Stimulated activated CD8-positive, alpha-beta memory T cell treated with anti-CD3 and anti-CD28 coated beads, Interleukin-15, amount 100 ng/mL, for 24 hours (primary cell): ENCODE results near the gene ANKRD42.
A peak's percentile ranks its signal among the peaks of the same experiment; 100 is the strongest.
"Not testable (repeated sequence)": the region's sequence is repeated elsewhere in the genome, so short reads cannot be mapped to it uniquely, and the experiment has no call there.

ENCODE experiments used
- DNase-seq: peaks from one replicate; pipeline ENCODE4 v3.0.0-alpha.2; 2020; ENCODE audit warnings: low read depth

ANKRD42 gene

DNA sequence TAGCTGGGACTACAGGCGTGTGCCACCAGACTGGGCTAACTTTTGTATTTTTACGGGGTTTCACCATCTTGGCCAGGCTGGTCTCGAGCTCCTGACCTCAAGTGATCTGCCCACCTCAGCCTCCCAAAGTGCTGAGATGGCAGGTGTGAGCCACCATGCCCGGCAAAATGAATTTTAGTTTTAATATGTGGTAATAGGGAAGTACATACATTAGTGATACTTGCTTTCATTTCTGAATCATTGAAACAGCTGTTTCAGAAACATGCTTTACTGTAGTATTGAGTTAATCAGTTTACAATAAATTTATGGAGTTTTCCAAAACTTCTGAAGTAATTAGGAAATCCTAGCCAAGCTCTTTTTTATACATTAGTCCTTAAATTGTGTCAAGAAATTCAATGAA, 21.0 kb upstream of the ANKRD42 start:
- DNase-seq: no peak

DNA sequence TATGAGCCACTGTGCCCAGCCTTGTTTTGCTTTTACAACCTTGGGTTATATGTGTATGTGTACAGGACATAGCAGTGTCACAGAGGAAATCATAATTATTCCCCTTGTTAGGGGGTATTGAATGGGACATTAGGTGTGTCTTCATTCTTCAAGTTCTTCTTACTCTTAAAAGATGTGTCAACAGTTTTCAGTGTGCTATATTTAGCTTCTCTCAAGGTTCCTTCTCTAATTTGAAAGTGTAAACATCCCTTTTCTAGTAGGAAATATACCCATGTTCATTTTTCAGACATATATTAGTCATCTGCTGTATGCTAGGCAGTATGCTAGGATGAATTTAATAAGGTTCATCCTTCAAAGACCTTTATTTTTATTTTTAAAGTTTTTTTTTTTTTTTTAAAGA, 19.5 kb upstream of the ANKRD42 start:
- no peak for DNase-seq

DNA sequence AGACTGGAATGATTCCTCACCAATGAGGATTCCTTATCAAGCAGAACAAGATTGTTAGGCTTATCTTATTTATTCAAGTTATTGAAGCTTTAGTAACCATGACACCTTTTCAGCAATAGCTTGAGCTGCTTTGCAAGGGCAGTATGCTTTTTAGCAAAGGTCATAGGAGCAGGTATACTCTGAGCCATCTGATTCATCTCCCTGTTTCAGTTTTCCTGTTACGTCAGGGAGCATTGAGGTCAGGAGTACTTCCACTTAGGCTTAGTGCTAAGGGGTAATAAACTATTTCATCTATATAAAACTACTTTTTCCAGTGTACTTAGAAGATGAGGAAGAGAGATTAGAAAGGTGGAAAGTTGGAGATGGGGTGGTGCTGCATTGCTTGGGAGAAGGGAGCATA, 17.7 kb upstream of the ANKRD42 start:
- no peak for DNase-seq

DNA sequence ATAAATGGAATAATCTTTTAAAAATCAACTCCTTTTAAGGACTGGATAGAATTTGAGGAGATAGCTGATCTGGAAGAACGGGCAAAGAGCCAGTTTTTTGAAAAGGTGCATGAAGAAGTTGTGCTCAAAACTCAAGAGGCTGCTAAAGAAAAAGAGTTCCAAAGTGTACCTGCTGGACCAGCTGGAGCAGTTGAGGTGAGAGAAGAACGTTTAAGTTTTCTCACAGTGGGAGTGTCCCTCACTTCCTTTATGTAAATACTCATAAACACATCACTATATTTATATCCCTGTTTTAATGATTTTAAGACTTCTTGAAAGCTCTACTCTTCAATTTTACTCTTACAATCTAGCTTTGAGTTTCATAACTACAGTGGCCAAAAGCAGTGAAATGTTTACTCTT, 11.7 kb upstream of the ANKRD42 start:
- DNase-seq: no peak

DNA sequence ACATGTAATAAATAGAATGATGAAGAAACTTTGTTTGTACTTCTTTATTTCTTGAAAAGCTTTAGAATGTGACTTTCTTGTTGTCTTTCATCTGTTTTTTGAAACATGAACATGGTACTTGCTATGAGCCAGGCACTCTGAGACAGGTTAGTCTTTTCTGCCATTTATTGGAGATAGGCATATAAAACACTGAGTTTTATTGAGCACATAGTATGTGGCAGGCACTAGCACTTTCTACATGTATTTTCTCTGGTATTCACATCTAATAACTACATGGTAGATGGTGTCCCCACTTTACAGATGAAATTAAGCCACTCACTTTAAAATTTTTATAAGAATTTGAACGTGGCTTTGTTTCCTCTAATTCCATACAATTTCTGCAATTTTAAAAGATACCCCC, 7.7 kb upstream of the ANKRD42 start:
- DNase-seq: no peak

DNA sequence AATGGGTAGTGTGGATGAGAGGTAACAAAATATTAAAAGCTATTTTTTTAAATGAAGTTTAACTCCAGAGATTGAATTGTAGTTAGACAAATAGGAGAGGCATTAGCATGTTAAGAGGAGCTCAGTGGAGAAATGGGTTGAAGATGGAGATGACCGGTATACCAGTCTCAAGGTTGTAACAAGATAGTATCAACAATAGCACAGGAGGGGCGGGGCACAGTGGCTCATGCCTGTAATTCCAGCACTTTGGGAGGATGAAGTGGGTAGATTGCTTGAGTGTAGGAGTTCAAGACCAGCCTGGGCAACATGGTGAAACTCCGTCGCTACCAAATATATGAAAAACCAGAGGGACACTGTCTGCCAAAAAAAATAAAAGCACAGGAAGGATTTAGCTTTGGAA, 6.0 kb upstream of the ANKRD42 start:
- DNase-seq: no peak

DNA sequence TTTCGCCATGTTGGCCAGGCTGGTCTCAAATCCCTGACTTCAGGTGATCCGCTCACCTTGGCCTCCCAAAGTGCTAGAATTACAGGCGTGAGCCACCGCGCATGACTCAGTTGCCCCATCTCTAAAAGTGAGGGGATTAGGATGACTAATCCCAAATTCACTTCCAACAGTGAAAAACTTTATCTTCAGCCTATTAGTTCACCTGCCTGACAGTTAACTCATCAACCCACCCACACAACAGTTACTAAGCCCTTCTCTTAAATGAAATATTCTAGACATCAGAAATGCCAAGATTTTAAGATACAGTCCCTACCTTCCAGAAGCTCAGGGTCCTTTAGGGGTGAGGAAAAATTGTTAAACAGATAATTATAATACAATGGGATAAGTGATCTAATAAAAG, 2.0 kb upstream of the ANKRD42 start:
- DNase-seq: no peak

DNA sequence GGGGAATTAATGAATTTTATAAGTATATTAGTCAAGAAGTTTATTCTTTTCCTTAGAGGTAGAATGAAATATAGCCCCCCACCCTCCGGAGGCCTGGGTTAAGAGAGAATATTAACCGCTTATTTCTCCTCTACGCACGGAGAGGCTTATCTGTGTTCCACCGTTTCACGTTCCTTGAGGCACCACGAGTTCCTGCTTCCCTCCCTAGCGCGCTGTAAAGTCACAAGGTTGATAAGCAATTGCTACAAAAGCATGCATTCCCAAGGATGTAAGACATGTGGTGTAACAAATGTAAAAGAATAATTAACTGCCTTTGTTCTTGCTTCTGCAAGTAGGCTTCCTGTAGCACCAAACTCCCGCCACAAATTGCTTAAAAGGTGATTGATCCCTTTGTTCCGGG, 1.5 kb upstream of the ANKRD42 start:
- DNase-seq: no peak

DNA sequence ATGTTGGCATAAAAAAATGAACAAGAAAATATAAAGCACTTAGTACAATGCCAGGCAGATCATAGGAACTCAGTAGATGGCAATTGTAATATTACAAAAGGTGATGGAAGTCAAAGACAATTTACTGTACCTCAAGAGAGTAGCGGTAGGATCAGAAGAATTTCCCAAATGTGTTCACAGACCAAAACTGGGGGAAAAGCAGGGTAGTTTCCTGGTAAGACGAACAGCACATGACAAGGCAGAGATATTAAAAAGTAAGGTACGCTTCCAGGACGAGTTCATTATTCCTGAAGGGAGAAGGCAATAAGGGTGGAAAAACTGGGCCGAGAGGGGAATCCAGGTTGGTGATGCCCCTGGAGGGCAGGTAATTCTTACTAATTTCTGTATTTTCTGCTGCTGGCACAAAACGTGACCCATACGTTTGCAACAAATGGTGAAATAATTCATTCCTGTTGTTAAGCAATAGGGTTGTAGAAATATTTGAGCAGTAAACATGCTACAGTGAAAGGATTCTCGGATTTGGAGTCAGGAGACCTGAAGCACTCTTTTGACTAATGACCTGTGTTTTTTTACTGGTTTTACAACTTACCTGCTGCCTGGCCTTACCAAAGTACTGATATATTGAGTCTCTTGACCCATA, 786 bp upstream of the ANKRD42 start:
- no peak for DNase-seq

DNA sequence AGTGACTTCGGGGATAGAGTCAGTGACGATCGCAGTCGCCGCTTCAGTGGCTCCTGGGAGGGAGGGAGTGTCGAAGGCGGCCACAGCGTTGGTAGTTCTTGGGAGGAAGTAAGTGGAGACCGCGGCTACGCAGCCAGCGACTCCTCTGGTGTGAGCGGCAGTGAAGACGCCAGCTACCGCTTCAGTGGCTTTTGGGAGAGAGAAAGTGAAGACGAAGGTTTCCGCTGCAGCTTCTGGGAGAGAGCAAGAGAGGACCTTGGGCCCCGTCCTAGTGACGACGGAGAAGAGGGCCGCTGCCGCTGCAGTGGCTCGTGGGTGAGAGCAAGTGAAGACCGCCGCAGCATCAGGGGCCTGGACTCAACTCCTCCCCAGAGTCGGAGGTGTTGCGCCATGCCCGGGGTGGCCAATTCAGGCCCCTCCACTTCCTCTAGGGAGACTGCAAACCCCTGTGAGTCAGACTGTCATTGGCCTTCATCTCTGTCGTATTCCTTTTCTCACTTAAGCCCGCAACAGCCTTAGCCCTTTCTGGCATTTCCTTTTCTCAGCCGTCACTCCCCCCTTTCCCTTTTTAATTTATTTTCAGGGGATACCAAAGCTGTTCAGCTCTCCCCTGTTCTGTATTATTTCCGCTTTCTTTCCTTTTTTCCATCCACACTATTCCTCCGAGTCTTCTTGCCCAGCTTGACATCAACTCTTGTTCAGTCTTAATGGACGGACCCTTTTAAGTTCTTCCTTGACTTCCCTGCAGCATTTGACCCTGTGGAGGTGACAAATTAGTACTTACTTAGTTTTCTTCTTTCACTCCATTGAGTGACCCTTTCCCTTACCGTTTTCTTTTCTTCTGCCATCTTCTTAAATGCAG, 1.0 kb downstream of the ANKRD42 start:
- peak; percentile 16 for DNase-seq

DNA sequence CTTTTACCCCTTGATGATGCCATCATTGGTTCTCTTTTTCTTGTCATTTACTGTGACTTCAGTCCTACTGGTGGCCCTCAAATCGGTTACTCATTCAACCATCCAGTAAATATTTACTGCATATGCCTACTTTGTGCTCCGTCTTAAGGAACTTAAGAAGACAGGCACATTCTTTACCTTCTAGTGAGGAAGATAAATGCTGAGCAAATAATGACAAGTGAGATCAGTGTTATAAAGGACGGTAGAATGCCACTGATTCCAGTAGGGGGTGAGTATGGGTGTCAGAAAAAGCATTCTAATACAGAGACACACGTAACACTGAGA, 1.6 kb downstream of the ANKRD42 start:
- no peak for DNase-seq

DNA sequence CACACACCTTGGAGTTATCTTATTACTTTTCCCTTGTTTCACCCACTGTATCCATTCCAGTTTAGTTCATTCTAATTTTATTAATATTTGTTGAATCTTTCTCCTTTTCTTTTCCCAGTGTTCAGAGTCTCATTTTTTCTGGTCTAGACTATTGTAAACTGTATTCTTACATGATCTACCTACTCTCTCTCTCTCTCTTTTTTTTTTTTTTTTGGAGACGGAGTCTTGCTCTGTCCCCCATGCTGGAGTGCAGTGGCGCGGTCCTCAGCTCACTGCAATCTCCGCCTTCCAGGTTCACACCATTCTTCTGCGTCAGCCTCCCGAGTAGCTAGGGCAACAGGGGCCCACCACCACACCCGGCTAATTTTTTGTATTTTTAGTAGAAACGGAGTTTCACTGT, 2.1 kb downstream of the ANKRD42 start:
- DNase-seq: no peak

DNA sequence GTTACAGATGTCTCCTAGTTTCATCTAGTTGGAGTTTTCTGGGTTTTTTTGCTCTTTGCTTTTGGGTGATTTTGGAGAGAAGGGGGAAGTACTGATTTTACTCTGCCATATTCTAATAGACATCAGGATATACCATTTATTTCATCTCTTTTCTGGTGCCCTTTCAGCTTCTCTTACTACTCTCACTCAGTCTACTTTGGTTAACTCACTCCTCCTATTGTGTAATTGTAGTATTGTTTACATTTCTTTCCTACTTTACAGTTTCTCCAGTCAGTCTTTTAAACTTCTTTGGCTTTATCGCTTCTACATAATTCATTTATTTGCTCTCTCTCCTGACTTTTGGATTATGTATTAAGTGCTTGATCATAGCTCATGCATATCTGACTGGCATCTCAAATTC, 6.5 kb downstream of the ANKRD42 start:
- no peak for DNase-seq

DNA sequence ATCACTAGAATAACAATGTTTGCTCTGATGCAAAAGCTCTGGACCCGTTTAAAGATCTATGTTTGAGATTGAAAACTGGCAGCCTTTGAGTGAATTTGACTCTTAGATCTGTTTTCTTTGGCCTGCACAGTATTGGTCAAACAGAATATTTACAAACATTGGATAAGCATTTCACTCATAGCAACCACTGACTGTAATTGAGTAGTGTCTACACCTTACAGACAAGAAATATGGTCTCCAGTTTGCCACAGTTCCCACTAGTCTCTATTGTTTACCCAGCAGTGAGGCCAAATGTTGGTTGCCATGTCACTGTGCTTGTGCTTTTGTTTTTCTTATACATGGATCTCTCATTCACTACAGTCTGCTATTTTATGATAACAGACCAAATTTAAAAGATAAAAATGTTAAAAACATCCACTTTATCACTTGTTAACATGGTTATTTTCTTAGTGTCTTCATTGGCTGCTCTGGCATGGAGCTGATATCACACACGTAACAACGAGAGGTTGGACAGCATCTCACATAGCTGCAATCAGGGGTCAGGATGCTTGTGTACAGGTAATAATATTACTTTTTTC, 12.2 kb downstream of the ANKRD42 start:
- no peak for DNase-seq

DNA sequence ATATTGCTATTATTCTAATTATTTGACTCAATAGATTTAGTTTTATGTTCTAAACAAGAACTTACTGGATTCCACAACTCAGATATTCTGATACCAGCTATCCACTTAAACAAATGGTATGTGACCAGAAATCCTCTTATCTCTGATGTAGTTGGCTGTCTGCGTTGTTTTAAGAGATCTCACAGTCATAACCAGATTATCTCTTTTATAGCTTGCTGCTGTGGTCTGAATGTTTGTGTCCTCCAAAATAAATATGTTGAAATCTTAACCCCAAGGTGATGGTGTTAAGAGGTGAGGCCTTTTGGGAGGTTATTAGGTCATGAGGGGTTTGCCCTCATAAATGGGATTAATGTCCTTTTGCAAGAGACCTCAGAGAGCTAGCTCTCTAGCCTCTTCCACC, 12.7 kb downstream of the ANKRD42 start:
- no peak for DNase-seq

DNA sequence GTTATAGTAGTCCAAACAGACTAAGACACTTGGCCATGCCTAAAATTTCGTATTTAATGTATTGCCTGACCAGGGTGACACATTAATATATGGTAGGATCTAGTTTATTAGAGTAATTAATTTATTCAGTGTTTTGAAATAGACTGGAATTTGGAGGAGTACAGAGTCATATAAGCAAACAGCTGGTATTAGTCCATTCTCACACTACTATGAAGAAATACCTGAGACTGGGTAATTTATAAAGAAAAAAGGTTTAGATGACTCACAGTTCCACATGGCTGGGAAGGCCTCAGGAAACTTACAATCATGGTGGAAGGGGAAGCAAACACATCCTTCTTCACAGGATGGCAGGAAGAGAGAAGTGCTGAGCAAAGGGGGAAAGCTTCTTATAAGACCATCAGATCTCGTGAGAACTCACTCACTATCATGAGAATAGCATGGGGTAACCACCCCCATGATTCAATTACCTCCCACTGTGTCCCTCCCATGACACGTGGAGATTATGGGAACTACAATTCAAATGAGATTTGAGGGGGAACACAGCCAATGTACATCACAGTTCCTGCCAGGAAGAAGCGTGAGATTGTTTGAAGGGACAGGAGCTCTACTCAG, 13.4 kb downstream of the ANKRD42 start:
- DNase-seq: not testable (repeated sequence)

DNA sequence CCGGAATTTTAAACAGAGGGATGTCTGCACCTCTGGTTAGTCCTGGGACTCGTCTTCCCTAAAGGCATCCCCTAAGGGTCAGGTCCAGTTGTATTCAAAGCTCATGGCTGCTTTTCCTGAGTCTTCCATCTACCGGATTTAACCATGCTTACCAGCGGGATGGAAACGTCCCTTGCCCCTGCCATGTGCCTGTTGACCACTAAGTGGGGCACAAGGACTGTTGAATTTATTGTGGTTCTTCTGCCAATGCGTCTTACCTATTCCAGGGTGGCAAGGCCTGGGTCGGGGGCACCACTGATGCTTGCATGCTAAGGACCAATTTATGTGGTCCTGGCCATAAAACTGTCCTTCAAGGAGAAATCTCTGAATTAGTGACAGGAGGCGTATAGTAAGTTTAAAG, 25.6 kb downstream of the ANKRD42 start:
- no peak for DNase-seq

DNA sequence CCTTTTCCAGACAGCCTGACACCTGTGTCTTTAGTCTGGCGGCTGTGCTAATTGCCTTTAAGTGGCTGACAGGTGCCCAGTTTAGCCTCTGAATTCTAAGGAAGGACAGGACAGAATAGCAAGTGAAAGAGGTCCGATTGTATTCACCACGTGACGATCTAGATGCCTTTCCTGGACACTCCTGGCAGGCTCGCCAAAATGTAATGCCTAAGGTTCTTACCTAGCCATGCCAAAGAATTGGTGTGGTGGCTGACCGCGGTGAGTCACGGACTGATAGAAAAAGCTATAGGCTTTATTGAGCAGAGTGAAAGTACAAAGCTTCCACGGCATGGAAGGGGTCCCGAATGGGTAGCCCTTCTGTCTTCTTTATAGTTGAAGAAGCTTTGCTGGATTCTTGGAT, 26.7 kb downstream of the ANKRD42 start:
- DNase-seq: no peak

DNA sequence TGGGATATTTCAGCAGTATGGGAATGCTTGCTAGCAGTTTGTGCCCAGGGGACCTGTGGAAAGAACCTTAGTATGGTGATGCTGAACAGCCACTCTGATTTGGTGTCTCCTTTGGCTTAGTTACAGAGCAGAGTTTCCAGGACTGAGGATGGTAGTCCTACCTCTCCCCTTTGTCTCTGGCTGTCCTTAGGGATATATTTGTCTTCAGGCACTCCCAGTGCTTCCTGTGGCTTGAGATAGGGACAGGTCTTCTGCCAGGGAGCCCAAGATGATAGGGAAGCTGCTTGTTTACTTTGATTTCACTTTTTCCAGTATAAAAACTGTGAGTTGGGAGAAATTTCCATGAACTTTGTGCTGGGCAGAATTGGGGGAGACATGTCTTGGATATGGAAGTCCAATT, 28.2 kb downstream of the ANKRD42 start:
- no peak for DNase-seq

DNA sequence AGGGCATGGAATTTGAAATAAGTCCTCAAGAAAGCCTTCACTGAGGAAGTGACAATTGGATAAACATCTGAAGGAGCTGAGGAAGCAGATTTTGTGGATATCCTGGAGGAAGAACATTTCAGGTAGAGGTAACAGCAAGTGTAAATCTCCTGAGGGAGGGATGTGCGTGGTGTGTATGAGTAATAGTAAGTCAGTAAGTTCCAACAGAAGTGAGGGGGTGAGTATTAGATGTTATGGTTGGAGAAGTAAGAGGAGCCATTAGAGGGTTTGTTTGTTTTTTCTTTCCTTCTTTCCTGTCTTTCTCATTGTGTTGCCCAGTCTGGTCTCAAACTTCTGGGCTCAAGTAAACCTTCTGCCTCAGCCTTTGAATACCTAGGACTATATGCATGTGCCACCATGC, 29.0 kb downstream of the ANKRD42 start:
- no peak for DNase-seq

DNA sequence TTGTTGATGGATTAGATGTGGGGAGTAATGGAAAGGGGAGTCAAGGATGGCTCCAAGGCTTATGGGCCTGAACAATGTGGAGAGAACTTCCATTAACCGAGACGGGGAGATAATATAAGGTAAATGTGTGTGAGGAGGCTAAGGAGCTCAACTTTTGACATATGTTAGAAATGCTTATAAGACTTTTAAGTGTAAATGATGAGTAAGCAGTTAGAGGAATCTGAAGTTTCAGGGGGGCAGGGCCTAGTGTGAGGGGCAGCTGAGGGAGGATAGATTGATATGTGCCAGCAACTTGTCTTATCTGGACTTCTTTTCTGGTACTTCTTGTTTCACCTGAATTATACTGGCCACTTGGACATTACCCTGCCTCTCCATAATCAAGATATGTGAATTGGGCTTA, 29.9 kb downstream of the ANKRD42 start:
- no peak for DNase-seq

DNA sequence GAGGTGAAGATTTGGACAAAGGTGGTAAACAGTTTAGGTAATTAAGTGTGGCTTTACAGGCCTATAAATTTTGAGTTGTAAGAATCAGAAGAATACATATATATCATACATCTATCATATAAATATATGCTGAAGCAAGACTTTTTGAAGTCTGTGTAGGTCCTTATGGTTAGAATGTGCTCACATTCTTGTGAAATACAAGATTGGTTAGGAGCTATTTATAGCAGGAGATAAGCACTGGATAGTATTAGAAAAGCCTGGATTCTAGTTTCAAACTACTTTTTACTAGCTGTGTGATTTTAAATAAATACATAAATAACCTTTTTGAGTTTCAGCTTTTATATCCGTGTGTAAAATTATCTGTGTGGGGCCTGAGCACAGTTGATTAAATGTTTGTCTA, 42.3 kb downstream of the ANKRD42 start:
- DNase-seq: no peak

DNA sequence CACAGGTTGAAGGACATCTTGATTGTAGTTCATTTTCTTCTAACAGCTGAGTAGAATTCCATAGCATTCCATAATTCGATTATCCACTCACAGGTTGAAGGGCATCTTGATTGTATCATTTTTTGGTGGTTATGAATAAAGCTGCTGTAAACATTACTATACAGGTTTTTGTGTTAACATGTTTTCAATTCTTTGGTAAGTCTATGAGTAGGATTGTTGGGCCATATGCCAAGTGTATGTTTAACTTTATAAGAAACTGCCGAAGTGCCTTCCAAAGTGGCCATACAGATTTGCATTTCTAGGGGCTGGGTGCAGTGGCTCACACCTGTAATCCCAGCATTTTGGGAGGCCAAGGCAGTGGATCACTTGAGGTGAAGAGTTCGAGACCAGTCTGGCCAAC, 44.6 kb downstream of the ANKRD42 start:
- DNase-seq: no peak
